HG02885 (cell line): ENCODE results near the gene HSD17B4.
"Not testable (repeated sequence)": the region's sequence is repeated elsewhere in the genome, so short reads cannot be mapped to it uniquely, and the experiment has no call there.

ENCODE experiments used
- ATAC-seq: cut with Tn5 transposase; IDR thresholded peaks from one replicate; pipeline ENCODE4 v1.9.1; 2021; ENCODE audit warnings: mild to moderate bottlenecking; ENCODE audit not compliant: unreplicated experiment, poor library complexity

The HSD17B4 gene

DNA sequence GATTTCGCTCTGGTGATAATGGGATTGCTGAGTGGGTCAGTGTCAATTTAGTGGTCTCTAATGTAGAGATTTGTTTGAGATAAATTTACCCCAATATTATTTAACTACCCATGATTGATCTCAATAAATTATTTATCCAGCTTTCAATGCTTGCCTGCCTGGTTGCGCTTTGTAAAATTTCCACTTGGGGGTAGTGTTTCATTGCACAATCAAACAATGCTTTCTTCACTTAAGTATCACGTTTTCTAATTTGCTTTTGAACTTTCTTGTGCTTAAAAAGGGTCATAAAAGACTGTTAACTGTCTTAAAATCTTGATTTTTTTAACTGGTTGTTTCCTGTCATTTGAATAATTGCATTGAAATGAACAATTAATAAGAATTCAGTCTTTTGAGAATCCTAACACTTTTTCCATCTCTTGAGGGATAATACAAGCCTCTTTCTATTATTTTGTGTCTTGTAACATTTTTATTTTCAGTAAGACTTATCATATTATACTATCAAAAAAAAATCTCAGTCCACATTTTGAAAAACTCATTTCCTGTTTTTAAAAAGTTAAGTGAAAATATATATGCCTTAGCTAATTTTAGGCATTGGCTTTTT lies 18.7 kb downstream of the HSD17B4 start:
- peak; percentile 75 for ATAC-seq

DNA sequence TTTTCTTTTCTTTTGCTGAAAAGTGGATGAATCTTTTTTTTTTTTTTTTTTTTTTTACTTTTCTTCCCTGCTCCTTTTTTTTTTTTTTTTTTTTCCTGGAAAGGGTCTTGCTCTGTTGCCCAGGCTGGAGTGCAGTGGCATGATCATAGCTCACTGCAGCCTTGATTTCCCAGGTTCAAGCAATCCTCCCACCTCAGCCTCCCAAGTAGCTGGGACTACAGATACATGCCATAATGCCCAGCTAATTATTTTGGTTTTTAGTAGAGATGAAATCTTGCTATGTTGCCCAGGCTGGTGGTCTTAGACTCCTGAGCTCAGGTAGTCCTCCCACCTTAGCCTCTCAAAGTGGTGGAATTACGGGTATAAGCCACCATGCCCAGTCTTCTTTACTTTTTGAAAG lies 20.9 kb downstream of the HSD17B4 start:
- no peak for ATAC-seq

- ATAC-seq: no peak
Measured at GRCh38 chr5:119476341-119476740, 24.0 kb downstream of the HSD17B4 start.

DNA sequence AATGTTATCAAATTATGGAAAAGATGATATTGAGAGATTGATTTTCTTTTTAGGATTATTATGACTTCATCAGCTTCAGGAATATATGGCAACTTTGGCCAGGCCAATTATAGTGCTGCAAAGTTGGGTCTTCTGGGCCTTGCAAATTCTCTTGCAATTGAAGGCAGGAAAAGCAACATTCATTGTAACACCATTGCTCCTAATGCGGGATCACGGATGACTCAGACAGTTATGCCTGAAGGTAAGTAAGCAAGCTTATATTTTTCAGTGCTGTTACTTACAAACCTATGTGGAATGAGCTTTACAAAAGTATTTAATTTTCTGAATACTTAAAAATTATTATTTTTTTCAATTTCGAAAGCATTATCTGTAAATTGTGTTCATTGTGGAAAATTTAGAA lies 26.5 kb downstream of the HSD17B4 start:
- ATAC-seq: no peak

GRCh38 chr5:119480629-119481028 lies 28.3 kb downstream of the HSD17B4 start:
- not testable (repeated sequence) for ATAC-seq

GRCh38 chr5:119483155-119483554 lies 30.9 kb downstream of the HSD17B4 start:
- no peak for ATAC-seq

DNA sequence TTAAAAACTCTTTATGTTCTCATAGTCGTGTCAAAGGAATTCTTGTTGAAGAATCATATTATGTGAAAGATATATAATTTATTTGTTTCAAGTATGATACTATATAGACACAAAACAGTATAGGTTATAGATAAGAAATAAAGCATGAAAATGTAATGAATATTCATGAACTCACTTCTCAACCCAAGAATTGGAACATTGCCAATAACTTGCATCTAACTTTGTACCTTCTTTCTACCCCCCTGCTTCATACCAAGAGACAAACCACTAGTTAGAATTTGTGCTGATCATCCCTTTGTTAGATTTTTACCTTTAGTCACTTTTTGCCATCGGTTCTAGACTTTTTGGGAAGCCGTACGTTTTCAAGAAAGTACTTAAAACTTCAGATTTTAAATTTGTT lies 32.6 kb downstream of the HSD17B4 start:
- ATAC-seq: no peak

DNA sequence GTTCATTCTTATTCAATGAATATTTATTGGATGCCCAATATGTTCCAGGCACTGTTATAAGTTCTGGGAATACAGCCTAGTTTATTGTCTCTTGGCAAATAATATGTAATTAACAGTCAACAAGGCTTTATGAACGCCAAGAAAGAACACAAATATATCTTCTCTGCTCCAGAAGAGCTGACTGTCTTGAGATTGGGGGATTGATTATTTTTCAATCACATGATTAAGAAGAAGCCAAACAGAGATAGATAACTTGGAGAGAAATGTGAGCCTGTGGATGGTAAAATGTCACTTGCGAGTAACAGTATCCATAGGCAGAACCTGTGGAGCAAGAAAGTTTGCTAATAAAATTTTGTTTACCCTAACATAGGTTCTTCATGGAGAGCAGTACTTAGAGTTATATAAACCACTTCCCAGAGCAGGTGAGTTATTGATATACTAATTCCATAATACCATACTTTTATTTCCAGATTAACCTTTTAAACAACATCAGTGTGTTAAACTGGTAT lies 49.4 kb downstream of the HSD17B4 start:
- no peak for ATAC-seq

DNA sequence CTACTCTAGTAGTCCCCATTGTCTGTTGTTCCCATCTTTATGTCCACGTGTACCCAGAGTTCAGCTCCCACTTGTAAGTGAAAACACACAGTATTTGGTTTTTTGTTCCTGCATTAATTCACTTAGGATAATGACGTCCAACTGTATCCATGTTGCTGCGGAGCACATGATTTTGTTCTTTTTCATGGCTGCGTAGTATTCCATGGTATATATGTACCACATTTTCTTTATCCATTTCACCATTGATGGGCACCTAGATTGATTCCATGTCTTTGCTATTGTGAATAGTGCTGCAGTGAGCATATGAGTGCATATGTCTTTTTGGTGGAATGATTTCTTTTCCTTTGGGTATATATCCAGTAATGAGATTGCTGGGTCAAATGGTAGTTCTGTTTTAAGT lies 51.6 kb downstream of the HSD17B4 start:
- ATAC-seq: not testable (repeated sequence)

DNA sequence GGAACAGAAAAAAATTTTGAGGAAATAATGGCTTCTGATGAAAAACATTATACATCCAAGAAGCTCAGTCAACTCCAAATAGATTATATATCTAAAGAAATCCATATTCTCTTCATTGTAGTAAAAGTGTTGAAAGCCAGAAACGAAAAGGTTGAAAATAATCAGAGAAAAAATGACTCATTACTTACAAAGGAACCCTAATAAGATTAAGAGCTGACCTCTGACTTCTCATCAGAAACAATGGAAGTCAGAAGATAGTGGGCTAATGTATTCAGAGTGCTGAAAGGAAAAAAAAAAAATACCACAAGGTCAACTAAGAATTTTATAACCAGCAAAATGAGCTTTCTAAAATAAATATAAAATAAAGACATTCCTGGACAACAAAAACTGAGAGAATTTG lies 60.0 kb downstream of the HSD17B4 start:
- ATAC-seq: no peak

DNA sequence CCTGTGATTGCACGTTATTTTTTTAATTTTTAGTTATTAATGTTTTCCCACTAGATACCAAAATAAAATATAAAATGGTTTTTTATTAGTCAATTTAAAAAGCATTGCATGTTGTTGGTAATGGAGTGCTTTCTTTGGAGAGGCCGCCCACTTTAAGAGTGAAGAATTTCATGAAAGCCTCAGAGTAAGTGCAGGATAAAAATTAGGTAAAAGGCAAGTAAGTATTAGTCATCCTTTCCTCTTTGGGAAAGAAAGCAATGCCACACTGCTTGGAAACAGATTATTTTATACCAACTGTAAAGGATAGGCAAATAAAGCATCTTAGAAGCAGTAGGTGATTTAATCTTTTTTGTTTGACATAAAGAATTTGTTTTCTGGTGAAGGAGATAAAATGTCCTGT lies 62.9 kb downstream of the HSD17B4 start:
- no peak for ATAC-seq

DNA sequence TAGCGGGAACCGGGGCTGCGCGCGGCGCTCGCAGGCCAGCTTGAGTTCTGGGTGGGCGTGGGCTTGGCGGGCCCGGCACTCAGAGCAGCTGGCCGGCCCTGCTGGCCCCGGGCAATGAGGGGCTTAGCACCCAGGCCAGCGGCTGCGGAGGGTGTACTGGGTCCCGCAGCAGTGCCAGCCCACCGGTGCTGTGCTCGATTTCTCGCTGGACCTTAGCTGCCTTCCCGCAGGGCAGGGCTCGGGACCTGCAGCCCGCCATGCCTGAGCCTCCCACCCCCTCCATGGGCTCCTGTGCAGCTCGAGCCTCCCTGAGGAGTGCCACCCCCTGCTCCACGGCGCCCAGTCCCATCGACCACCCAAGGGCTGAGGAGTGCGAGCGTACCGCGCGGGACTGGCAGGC lies 64.8 kb downstream of the HSD17B4 start:
- not testable (repeated sequence) for ATAC-seq

- no peak for ATAC-seq
Measured at GRCh38 chr5:119521232-119521631, 68.9 kb downstream of the HSD17B4 start.

GRCh38 chr5:119522841-119523240 lies 70.5 kb downstream of the HSD17B4 start:
- ATAC-seq: no peak

- no peak for ATAC-seq
Measured at GRCh38 chr5:119524485-119524884, 72.2 kb downstream of the HSD17B4 start.

DNA sequence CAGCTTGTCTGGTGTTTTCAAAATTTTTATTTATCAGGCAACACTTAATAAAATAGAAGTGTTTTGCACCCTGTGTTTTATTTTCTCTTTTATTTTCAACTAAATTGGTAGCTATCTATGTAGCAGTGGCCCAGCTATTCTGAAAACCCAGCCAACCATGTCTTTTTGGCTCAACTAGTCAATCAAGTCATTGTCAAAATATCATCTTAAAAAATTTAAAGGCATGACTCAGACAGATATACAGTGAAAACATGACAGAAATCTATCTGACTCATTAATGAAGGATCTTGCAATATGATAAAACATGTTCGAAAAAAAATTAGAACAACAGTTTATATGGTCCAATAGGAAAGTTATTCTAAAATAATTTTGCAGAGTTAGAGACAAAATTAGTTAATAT lies 75.1 kb downstream of the HSD17B4 start:
- no peak for ATAC-seq

- no peak for ATAC-seq
Measured at GRCh38 chr5:119529811-119530210, 77.5 kb downstream of the HSD17B4 start.

- ATAC-seq: no peak
Measured at GRCh38 chr5:119532637-119533036, 80.3 kb downstream of the HSD17B4 start.

DNA sequence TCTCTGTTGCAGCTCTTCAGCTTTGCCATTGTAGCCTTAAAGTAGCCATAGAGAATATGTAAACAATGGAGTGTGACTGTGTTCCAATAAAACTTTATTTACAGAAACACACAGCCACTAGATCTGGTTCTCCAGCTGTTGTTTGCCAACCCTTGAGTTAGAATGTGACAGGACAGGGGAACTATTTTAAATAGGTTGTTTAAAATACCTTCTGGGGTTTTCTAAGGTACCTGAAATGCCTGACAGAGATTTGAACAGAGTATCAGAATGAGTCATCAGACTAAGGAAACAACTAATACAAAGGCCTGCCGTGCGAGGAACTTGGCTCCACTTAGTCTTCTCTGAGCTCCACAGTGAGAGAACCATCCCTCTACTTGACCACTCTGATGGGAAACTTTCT lies 85.4 kb downstream of the HSD17B4 start:
- peak; percentile 100 for ATAC-seq

DNA sequence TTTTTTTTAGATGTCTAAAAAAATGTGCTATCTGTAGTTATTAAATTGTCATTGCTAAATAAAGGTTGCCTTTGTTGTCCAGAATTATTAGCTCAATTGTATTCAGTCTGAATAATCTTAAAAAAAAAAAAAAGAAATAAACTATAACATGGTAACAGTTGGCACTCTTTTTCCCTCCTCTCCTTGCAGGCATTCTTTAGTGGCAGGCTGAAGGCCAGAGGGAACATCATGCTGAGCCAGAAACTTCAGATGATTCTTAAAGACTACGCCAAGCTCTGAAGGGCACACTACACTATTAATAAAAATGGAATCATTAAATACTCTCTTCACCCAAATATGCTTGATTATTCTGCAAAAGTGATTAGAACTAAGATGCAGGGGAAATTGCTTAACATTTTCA lies 89.4 kb downstream of the HSD17B4 start:
- ATAC-seq: no peak

GRCh38 chr5:119551819-119552218 lies 99.5 kb downstream of the HSD17B4 start:
- no peak for ATAC-seq

DNA sequence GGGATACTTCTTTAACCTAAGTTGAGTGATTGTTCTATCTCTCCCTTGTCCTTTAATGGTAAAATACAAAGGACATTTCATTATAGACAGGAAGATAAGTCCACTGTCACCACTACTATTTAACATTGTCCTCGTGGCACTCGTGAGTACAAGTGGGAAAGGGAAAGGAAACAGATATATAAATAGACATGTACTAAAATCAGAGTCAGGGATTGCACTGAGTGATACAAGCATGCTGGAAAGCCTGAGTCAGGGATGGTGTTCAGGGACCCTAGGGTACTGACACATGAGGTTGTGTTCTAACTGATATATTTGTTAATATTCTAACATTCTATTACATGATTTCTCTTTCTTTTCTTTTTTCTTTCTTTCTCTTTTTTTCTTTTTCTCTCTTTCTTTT lies 102.3 kb downstream of the HSD17B4 start:
- ATAC-seq: no peak

DNA sequence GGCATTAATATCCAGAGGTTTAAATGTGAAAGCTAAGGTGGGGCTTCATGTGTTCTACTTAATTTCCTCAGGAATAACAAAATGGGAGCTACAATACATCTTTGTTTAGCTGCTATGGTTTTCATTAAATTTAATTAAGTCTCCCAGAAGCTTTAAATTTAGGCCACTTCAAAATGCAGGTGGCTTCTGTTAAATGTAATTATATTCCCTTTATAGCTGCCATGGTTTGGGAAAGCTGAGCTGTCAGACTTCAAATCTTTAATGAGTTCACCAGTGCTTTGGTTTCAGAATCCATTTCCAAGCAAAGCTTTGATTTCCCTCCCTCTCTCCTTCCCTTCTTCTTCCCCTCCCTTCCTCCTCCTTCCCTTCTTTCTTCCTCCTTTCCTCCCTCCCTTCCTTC lies 118.6 kb downstream of the HSD17B4 start:
- ATAC-seq: no peak
